NCI-H2081 treated with DMSO at 0.1 percent for 48 hours (cell line): ENCODE measurements around the gene TERB1.

ENCODE experiments used
- DNase-seq: peaks from one replicate; lab custom pipeline; 2025; lab: John Stamatoyannopoulos, UW

The TERB1 gene, protein sequence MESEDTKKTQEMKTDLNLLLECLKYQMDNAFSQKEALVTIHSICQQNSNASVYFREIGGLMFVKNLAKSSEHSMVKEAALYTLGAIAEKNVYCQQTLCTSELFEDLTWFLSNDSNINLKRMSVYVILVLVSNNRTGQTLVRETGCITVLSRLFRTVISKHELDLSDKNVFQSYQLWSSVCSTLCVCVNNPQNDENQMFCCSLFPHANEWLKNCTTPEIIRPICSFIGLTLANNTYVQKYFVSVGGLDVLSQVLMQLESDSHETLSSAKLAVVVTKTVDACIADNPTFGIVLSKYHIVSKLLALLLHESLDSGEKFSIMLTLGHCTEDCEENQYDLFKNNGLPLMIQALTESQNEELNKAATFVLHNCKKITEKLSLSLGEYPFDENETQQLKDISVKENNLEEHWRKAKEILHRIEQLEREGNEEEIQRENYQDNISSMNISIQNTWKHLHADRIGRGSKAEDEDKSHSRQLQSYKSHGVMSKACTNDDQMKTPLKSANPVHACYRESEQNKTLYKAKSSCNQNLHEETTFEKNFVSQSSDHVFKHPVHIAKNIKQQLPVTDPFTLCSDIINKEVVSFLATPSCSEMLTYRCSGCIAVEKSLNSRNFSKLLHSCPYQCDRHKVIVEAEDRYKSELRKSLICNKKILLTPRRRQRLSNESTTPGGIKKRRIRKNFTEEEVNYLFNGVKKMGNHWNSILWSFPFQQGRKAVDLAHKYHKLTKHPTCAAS

DNA sequence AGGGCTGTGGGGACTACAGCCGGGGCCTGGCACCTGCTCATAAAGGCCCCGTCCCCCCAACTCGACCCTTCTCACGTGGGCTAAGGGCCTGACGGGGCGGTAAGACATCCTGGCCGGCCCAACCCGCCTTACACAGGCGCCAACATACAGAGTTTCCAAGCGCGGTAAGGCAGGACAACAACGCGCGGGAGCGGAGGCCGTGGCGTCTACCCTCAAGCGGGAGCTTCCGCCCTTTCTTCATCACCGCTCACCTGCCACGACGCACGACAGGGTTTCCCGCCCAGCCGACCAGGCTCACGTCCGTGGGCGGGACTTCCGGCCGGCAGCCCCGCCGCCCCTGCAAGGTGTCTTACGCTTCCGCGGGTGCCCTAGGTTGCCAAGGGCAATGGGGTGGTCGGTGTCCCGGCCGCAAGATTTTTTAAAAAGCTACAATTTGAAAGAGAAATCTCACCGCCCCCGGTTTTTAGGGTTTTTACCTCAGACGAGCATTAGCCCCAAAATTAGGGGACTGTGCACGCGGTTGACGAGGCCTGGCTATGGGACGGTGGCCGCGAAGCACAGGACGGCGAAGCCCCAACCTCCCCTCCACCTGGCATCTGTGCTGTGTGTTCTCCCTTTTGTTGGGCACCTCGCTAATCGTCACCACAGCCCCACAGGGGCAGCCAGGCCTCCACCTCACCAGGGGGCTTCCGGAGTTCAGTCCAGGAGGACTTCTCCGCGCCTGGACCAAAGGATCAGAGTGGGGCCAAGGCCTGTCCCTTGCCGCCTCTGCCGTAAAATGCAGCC lies at the start of gene TERB1:
TSS of gene TERB1 (minus strand) at position 265 of the 786 bp plus-strand sequence. CDS start 4,786 bp downstream, outside the sequence.
- no peak for DNase-seq

GRCh38 chr16:66850115-66850815 lies 48.9 kb upstream of the TERB1 start:
- DNase-seq: no peak

DNA sequence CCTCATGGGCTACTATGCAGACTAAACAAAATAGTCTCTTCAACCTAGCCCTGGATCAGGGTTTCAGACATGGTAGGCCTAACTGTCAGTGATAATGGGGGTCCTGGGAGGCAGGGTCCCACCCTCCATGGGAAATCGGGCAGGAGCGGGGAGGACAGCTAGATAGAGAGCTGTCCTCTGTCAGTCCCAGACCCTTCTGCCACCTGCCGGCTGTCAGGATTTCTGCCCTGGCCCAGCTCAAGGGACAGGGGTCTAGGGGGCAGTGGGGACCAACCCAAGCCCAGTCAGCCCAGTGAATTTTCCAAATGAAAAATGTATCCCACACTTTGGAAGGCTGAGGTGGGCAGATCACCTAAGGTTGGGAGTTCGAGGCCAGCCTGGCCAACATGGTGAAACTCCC lies 48.2 kb upstream of the TERB1 start:
- no peak for DNase-seq

DNA sequence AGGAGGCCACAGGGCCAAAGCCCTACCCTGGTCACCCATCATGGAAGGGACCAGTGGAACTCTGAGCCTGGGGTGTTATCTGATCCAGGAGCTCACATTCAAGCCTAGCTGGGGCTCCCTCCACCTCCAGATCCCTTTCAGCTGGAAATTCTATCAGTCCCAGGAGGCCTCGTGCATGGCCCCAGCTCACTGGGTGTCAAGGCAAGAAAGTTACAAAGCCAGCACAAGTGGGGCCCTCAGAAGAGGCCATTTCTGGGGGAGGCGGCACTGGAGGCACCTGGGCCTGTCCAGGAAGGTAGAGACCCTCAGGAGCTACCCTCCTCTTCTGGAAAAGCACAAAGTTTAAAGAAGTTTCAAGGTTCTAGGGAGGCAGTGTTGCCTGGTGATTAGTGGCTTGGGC lies 47.6 kb upstream of the TERB1 start:
- no peak for DNase-seq

- no peak for DNase-seq
Observed at GRCh38 chr16:66848172-66848571, 46.8 kb upstream of the TERB1 start.

DNA sequence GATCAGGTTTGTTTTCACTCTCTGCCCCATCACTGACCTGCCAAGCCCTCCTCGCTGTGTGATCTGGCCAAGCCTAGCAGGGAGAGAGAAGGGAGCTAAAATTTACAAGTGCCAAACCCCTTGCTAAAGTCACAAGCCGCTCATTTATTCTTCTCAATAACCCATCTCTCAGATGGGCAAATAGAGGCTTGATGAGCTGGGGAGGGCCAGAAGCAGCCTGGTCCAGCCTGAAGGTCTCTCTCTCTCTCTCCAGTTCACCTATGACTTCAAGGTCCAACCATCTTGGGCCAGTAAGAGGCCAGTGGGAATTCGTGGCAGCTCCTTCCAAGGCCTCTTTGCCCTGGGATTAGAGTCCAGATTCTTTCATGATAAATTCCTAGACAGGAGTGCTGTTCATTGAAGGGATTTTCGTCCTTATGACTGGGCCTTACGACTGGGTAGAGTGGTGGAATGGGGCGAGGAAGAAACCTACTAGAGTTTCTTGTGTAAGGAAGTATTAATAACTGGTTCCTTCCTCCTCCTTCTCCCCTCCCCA lies 46.2 kb upstream of the TERB1 start:
- DNase-seq: no peak

GRCh38 chr16:66846831-66847230 lies 45.4 kb upstream of the TERB1 start:
- DNase-seq: no peak

DNA sequence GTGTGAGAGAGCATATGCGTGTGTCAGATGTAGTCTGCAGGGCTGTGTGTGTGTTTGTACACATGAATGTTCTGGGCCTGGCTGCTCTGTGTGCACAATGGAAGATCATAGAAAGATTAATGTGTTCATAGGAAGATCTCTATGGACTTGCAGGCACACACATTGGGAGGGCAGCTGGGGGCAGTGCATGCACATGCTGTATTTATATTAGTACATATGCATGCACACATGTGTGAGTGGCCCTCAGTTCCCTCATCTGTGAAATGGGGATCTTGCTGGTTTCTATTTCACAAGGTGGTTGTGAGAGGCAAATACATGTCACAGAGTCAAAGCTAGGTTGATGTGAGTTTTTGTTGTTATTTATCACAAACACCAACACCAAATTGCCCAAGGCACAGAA lies 44.9 kb upstream of the TERB1 start:
- no peak for DNase-seq

GRCh38 chr16:66845791-66846221 lies 44.4 kb upstream of the TERB1 start:
- DNase-seq: no peak

- DNase-seq: no peak
Observed at GRCh38 chr16:66845080-66845410, 43.7 kb upstream of the TERB1 start.

- DNase-seq: no peak
Observed at GRCh38 chr16:66844342-66845079, 43.1 kb upstream of the TERB1 start, which contains the start of gene CA7. Gene CA7 (plus strand): TSS chr16:66844414. CDS start chr16:66844488, 74 bp downstream.

- DNase-seq: no peak
Observed at GRCh38 chr16:66844009-66844341, 42.6 kb upstream of the TERB1 start.

GRCh38 chr16:66843191-66843590 lies 41.8 kb upstream of the TERB1 start:
- no peak for DNase-seq

DNA sequence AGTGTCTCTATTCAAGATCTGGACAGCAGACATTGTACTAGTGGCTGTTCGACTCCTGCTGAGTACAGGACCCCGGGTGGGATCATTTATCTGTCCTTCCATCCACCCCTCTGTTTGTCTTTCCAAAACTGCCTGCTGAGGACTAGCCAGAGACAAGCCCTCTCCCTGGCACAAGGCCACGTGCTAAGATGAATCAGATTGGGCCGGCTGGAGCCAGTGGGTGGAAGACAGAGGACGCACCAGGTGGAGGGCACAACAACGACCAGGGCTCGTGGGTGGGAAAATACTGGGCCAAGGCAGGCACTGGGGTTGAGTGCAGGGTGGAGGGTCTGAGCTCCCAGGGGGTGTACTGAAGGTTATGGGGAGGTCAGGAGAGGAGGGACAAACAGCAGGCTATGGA lies 41.4 kb upstream of the TERB1 start:
- no peak for DNase-seq

GRCh38 chr16:66841366-66841765 lies 40.0 kb upstream of the TERB1 start:
- DNase-seq: no peak

GRCh38 chr16:66840883-66841282 lies 39.5 kb upstream of the TERB1 start:
- DNase-seq: no peak

DNA sequence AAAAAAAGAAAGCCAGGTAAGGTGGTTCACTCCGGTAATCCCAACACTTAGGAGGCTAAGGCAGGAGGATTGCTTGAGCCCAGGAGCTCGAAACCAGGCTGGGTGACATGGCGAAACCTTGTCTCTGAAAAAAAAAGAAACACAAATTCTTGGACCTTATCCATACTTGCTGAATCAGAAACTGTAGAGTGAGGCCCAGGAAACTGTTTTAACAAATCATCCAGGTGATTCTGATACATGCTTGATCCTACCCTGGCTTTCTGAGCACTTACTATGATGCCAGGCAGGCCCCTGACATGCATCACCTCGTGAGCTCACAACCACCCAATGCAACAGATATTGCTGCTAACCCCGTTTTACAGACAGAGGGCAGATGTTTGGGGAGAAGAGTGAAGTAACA lies 33.4 kb upstream of the TERB1 start:
- no peak for DNase-seq

DNA sequence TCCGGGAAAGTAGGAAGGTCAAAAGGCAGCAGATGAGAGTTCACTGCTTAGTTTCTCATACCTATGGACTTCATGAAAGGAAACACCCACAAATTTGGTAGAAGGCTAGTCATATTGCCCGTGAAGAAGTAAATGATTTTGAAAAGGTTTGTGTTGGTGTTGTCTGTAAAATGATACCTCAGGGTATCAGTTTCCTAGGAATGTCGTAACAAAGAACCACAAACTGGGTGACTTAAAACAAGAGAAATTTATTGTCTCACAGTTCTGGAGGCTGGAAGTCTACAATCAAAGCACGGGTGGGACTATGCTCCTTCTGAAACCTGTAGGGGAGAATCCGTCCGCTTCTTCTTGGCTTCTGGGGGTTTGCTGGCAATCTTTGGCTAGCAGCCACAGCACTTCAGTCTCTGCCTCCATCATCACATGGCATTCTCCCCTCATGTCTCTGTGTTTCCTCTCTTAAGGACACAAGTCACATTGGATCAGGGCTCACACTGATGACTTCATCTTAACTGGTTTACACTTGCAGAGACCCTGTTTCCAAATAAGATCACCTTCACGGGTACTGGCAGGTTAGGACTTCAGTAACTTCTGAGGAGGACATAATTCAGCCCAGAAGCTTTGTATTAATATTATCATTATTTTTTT lies 31.4 kb upstream of the TERB1 start:
- DNase-seq: no peak

GRCh38 chr16:66832190-66832589 lies 30.8 kb upstream of the TERB1 start:
- DNase-seq: no peak
